NT2/D1 (cell line): ENCODE data around the gene PSMD3.

Source experiments
- DNase-seq: peaks from one replicate; pipeline ENCODE4 v3.0.0-alpha.2; 2011; ENCODE audit warnings: low read depth, low spot score
- H3K27me3 ChIP-seq: 2 replicates; pipeline ENCODE4 v1.6.0; 2011; ENCODE audit warnings: mild to moderate bottlenecking; ENCODE audit not compliant: insufficient read length, insufficient read depth
- H3K36me3 ChIP-seq: 2 replicates; pipeline ENCODE4 v1.6.1; 2011; ENCODE audit warnings: mild to moderate bottlenecking, low read length, mixed read lengths; ENCODE audit not compliant: insufficient read depth, insufficient read length
- H3K4me1 ChIP-seq: 2 replicates; pipeline ENCODE4 v1.5.1; 2011; ENCODE audit not compliant: insufficient read depth, insufficient read length
- H3K4me3 ChIP-seq: 2 replicates; pipeline ENCODE4 v1.5.1; 2011; ENCODE audit warnings: low read depth; ENCODE audit not compliant: insufficient read length
- H3K9ac ChIP-seq: 2 replicates; pipeline ENCODE4 v1.6.0; 2011; ENCODE audit warnings: low read depth; ENCODE audit not compliant: insufficient read length
- H3K9me3 ChIP-seq: 2 replicates; pipeline ENCODE4 v1.5.1; 2011; ENCODE audit warnings: mild to moderate bottlenecking, low read length; ENCODE audit not compliant: insufficient read depth
- SUZ12 ChIP-seq: IDR thresholded peaks from 2 replicates; pipeline ENCODE4 v1.6.1; 2011; ENCODE audit not compliant: insufficient read length, insufficient read depth; ENCODE audit errors: extremely low read depth
- YY1 ChIP-seq: IDR thresholded peaks from 2 replicates; pipeline ENCODE4 v1.6.1; 2011; ENCODE audit not compliant: insufficient read length, insufficient read depth
- ZNF274 ChIP-seq: IDR thresholded peaks from 2 replicates; pipeline ENCODE4 v1.6.1; 2011; ENCODE audit warnings: mild to moderate bottlenecking, low read depth, low read length

Gene PSMD3

GRCh38 chr17:39951924-39952679, 28.5 kb upstream of the PSMD3 start:
- Histone ChIP-seq H3K9me3 (no peaks in the 10 kb centered on the region), H3K36me3 (no peaks in the 10 kb centered on the region), H3K27me3 (peaks cover 18% of the 10 kb centered on the region), H3K9ac (peak overlapping the region; percentile 65), H3K4me1 (peaks cover 15% of the 10 kb centered on the region), H3K4me3 (peak overlapping the region; percentile 45)
- TF ChIP-seq YY1 = no peak
- TF ChIP-seq SUZ12 = no peak
- TF ChIP-seq ZNF274 = no peak
- DNase-seq = no peak

- TF ChIP-seq YY1 = no peak
- TF ChIP-seq SUZ12 = no peak
- TF ChIP-seq ZNF274 = no peak
- peaks cover 18% of the 10 kb centered on the region for H3K27me3 ChIP-seq
- no peaks in the 10 kb centered on the region for H3K36me3 ChIP-seq
- peak; percentile 88 for DNase-seq
- H3K4me3 ChIP-seq = peak overlapping the region; percentile 45
- H3K9me3 ChIP-seq = no peaks in the 10 kb centered on the region
- H3K9ac ChIP-seq = peak overlapping the region; percentile 65
- H3K4me1 ChIP-seq = peaks cover 15% of the 10 kb centered on the region
These were observed 27.7 kb upstream of the PSMD3 start for GRCh38 chr17:39952680-39953470.

GRCh38 chr17:39953471-39953888, 27.1 kb upstream of the PSMD3 start:
- Histone ChIP-seq H3K27me3 (peaks cover 18% of the 10 kb centered on the region), H3K9me3 (no peaks in the 10 kb centered on the region), H3K4me1 (peaks cover 13% of the 10 kb centered on the region), H3K4me3 (peak overlapping the region; percentile 42), H3K36me3 (no peaks in the 10 kb centered on the region), H3K9ac (peak overlapping the region; percentile 47)
- TF ChIP-seq SUZ12 (no peak), YY1 (no peak), ZNF274 (no peak)
- no peak for DNase-seq

GRCh38 chr17:39954876-39955275, 25.7 kb upstream of the PSMD3 start:
- TF ChIP-seq SUZ12 (no peak), YY1 (no peak), ZNF274 (no peak)
- no peak overlapping the region for H3K4me3 ChIP-seq
- no peak overlapping the region for H3K9ac ChIP-seq
- H3K4me1 ChIP-seq = peaks cover 10% of the 10 kb centered on the region
- H3K27me3 ChIP-seq = peaks cover 18% of the 10 kb centered on the region
- no peak for DNase-seq
- no peaks in the 10 kb centered on the region for H3K9me3 ChIP-seq
- no peaks in the 10 kb centered on the region for H3K36me3 ChIP-seq

- TF ChIP-seq YY1 (no peak), ZNF274 (no peak), SUZ12 (no peak)
- Histone ChIP-seq H3K9me3 (no peaks in the 10 kb centered on the region), H3K4me1 (peaks cover 5% of the 10 kb centered on the region), H3K36me3 (no peaks in the 10 kb centered on the region), H3K27me3 (peaks cover 18% of the 10 kb centered on the region), H3K9ac (no peak overlapping the region), H3K4me3 (no peak overlapping the region)
- no peak for DNase-seq
These were observed 24.8 kb upstream of the PSMD3 start for GRCh38 chr17:39955726-39956225.

- TF ChIP-seq ZNF274 (no peak), SUZ12 (no peak), YY1 (no peak)
- Histone ChIP-seq H3K9ac (no peak overlapping the region), H3K4me1 (no peaks in the 10 kb centered on the region), H3K9me3 (no peaks in the 10 kb centered on the region), H3K27me3 (no peaks in the 10 kb centered on the region), H3K4me3 (no peak overlapping the region), H3K36me3 (no peaks in the 10 kb centered on the region)
- no peak for DNase-seq
These were observed 20.0 kb upstream of the PSMD3 start for GRCh38 chr17:39960524-39961041.
